Stimulated activated CD8-positive, alpha-beta memory T cell treated with anti-CD3 and anti-CD28 coated beads, Interleukin-7, amount 100 ng/mL, for 48 hours (primary cell): ENCODE results near the gene ASS1.

Source experiments
- DNase-seq, 2 donors: peaks; one replicate each; pipeline ENCODE4 v3.0.0-alpha.2; 2020; ENCODE audit warnings: low read depth in 1 of 2; ENCODE audit errors: extremely low read depth in 1 of 2

ASS1 gene

DNA sequence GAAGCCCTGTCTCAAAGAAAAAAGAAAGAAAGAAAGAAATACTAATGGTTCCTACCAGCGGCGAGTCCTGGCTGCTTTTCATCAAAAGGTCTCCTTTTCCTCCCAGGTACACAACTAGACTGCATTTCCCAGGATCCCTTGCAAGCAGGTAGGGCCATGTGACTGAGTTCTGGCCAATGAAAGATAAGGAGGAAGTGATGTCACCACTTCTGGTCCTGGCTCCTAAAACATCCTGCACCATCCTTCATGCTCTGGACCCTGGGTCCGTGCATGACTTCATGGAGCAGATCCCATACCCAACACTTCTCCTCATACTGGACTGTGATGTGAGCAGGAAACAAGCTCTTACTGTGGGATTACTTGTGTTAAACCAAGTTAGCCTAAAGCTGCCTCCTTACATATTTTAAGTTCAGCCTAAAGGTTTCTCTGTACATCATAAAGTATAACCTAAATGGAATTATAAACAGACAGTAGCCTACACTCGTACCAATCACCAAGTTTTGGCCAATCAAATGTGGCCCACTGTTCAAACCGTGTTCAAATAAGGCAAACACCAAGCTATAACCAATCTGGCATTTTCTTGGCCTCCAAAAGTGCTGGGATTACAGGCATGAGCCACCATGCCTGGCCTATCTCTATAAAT, 104.5 kb downstream of the ASS1 start:
- no peak for DNase-seq
